OCI-LY1 (cell line): ENCODE measurements around the gene FHIT.

Experiments used
- CTCF ChIP-seq: fragments of 200-600 bp; sonication (generic), shearing (Covaris generic); IDR thresholded peaks from 2 replicates; pipeline ENCODE4 v1.5.1; 2017; ENCODE audit warnings: mild to moderate bottlenecking, antibody characterized with exemption, low read length, moderate library complexity, mixed read lengths
- EZH2 ChIP-seq: fragments of 200-600 bp; sonication (generic), shearing (Covaris generic); IDR thresholded peaks from 2 replicates; pipeline ENCODE4 v1.8.0; 2017; ENCODE audit warnings: borderline replicate concordance, mixed run types, mild to moderate bottlenecking, antibody characterized with exemption, low read length, moderate library complexity, mixed read lengths

GRCh38 chr3:61015408-61015807 lies 235.8 kb downstream of the FHIT start:
- no peak for TF ChIP-seq EZH2
- TF ChIP-seq CTCF: no peak
